ENCODE results near the gene GPR78.

The GPR78 gene

GRCh38 chr4:8598391-8599090 lies 18.3 kb downstream of the GPR78 start:
- H3K14ac ChIP-seq (ENCODE audit: low read length), result no peak overlapping the region
- H3K4me2 ChIP-seq (ENCODE audit: insufficient read depth, low read length, poor library complexity, severe bottlenecking), result no peak overlapping the region
- no peak overlapping the region for H2BK120ac ChIP-seq (ENCODE audit: low read depth, low read length)
- H3K27me3 ChIP-seq (ENCODE audit: control insufficient read depth in 3 of 3, insufficient read depth in 3 of 3, low read depth in 1 of 3, low read length in 3 of 3), result peaks cover 0 to 43% (median 6%) of the 10 kb centered on the region in 3 experiments
- H2BK12ac ChIP-seq (ENCODE audit: low read length), result no peak overlapping the region
- no peak overlapping the region for H3K4ac ChIP-seq (ENCODE audit: low read length)
- H3K36me3 ChIP-seq (replicated peaks in 1 of 2; ENCODE audit: control insufficient read depth in 2 of 2, insufficient read depth in 2 of 2, low read length in 2 of 2), result no peaks in the 10 kb centered on the region
- no peak for DNase-seq (ENCODE audit: low spot score)
- no peak overlapping the region for H4K8ac ChIP-seq (ENCODE audit: low read depth, low read length)
- no peak overlapping the region for H3K9ac ChIP-seq (ENCODE audit: low read depth, low read length, poor library complexity)
- H4K91ac ChIP-seq (ENCODE audit: low read depth, low read length, poor library complexity), result no peak overlapping the region
- H3K27ac ChIP-seq (replicated peaks; ENCODE audit: low read length), result no peak overlapping the region
- H3K4me3 ChIP-seq (ENCODE audit: low read length in 2 of 2), result no peak overlapping the region
- H3K23ac ChIP-seq (ENCODE audit: low read depth, low read length, poor library complexity), result no peak overlapping the region
- WGBS, 2 donors (ENCODE audit: extremely low coverage in 2 of 2, insufficient read length in 2 of 2, insufficient replicate concordance in 1 of 2), result no CpG with 5 or more reads among the region's 19 CpGs
- H2AK5ac ChIP-seq (ENCODE audit: low read depth, low read length), result no peak overlapping the region
- no peak overlapping the region for H2BK15ac ChIP-seq (ENCODE audit: low read length)
- peaks cover 0 to 2% of the 10 kb centered on the region in 2 donors for H3K9me3 ChIP-seq (replicated peaks in 1 of 2; ENCODE audit: control insufficient read depth in 2 of 2, insufficient read depth in 1 of 2, low read depth in 1 of 2, low read length in 2 of 2)
- no peak overlapping the region for H3K18ac ChIP-seq (ENCODE audit: low read length)
- H2AFZ ChIP-seq (ENCODE audit: low read length), result no peak overlapping the region
- H3K4me1 ChIP-seq (ENCODE audit: control insufficient read depth in 2 of 2, insufficient read depth in 1 of 2, low read depth in 1 of 2, low read length in 2 of 2), result peaks cover 0 to 6% of the 10 kb centered on the region in 2 donors
- H2BK5ac ChIP-seq (ENCODE audit: low read length), result no peak overlapping the region
- H3K79me1 ChIP-seq (ENCODE audit: low read depth, low read length), result peaks cover 2% of the 10 kb centered on the region

- Histone ChIP-seq H3K36me3 (replicated peaks in 1 of 2; ENCODE audit: control insufficient read depth in 2 of 2, insufficient read depth in 2 of 2, low read length in 2 of 2) (no peaks in the 10 kb centered on the region), H3K4me1 (ENCODE audit: control insufficient read depth in 2 of 2, insufficient read depth in 1 of 2, low read depth in 1 of 2, low read length in 2 of 2) (peaks cover 0 to 2% of the 10 kb centered on the region in 2 donors), H4K91ac (ENCODE audit: low read depth, low read length, poor library complexity) (no peak overlapping the region), H2AK5ac (ENCODE audit: low read depth, low read length) (no peak overlapping the region), H3K23ac (ENCODE audit: low read depth, low read length, poor library complexity) (no peak overlapping the region), H3K14ac (ENCODE audit: low read length) (no peak overlapping the region), H4K8ac (ENCODE audit: low read depth, low read length) (no peak overlapping the region), H3K4me3 (ENCODE audit: low read length in 2 of 2) (no peak overlapping the region), H3K9ac (ENCODE audit: low read depth, low read length, poor library complexity) (peak overlapping the region; percentile 53), H3K18ac (ENCODE audit: low read length) (peak overlapping the region; percentile 63), H2BK120ac (ENCODE audit: low read depth, low read length) (no peak overlapping the region), H3K27me3 (ENCODE audit: control insufficient read depth in 3 of 3, insufficient read depth in 3 of 3, low read depth in 1 of 3, low read length in 3 of 3) (peaks cover 0 to 42% (median under 1%) of the 10 kb centered on the region in 3 experiments), H3K4ac (ENCODE audit: low read length) (no peak overlapping the region), H3K79me1 (ENCODE audit: low read depth, low read length) (peaks cover 4% of the 10 kb centered on the region), H2BK5ac (ENCODE audit: low read length) (no peak overlapping the region), H3K9me3 (replicated peaks in 1 of 2; ENCODE audit: control insufficient read depth in 2 of 2, insufficient read depth in 1 of 2, low read depth in 1 of 2, low read length in 2 of 2) (no peaks in the 10 kb centered on the region), H3K4me2 (ENCODE audit: insufficient read depth, low read length, poor library complexity, severe bottlenecking) (no peak overlapping the region), H2BK12ac (ENCODE audit: low read length) (no peak overlapping the region), H2BK15ac (ENCODE audit: low read length) (no peak overlapping the region), H3K27ac (replicated peaks; ENCODE audit: low read length) (no peak overlapping the region), H2AFZ (ENCODE audit: low read length) (no peak overlapping the region)
- DNase-seq (ENCODE audit: low spot score), result no peak
- no CpG with 5 or more reads among the region's 8 CpGs for WGBS, 2 donors (ENCODE audit: extremely low coverage in 2 of 2, insufficient read length in 2 of 2, insufficient replicate concordance in 1 of 2)
Observed at GRCh38 chr4:8599091-8599460, 18.9 kb downstream of the GPR78 start.

- no peak for DNase-seq (ENCODE audit: low spot score)
- no peaks in the 10 kb centered on the region for H3K9me3 ChIP-seq (replicated peaks in 1 of 2; ENCODE audit: control insufficient read depth in 2 of 2, insufficient read depth in 1 of 2, low read depth in 1 of 2, low read length in 2 of 2)
- no peak overlapping the region for H3K23ac ChIP-seq (ENCODE audit: low read depth, low read length, poor library complexity)
- no peak overlapping the region for H2BK5ac ChIP-seq (ENCODE audit: low read length)
- H4K91ac ChIP-seq (ENCODE audit: low read depth, low read length, poor library complexity), result no peak overlapping the region
- H2BK15ac ChIP-seq (ENCODE audit: low read length), result no peak overlapping the region
- no peak overlapping the region for H3K9ac ChIP-seq (ENCODE audit: low read depth, low read length, poor library complexity)
- no peaks in the 10 kb centered on the region for H3K36me3 ChIP-seq (replicated peaks in 1 of 2; ENCODE audit: control insufficient read depth in 2 of 2, insufficient read depth in 2 of 2, low read length in 2 of 2)
- no peak overlapping the region for H3K4me3 ChIP-seq (ENCODE audit: low read length in 2 of 2)
- no peak overlapping the region for H2AFZ ChIP-seq (ENCODE audit: low read length)
- H2BK120ac ChIP-seq (ENCODE audit: low read depth, low read length), result no peak overlapping the region
- H3K14ac ChIP-seq (ENCODE audit: low read length), result no peak overlapping the region
- peaks cover 0 to 38% (median 0%) of the 10 kb centered on the region in 3 experiments for H3K27me3 ChIP-seq (ENCODE audit: control insufficient read depth in 3 of 3, insufficient read depth in 3 of 3, low read depth in 1 of 3, low read length in 3 of 3)
- H3K79me1 ChIP-seq (ENCODE audit: low read depth, low read length), result peaks cover 4% of the 10 kb centered on the region
- WGBS, 2 donors (ENCODE audit: extremely low coverage in 2 of 2, insufficient read length in 2 of 2, insufficient replicate concordance in 1 of 2), result no CpG with 5 or more reads among the region's 9 CpGs
- H3K18ac ChIP-seq (ENCODE audit: low read length), result no peak overlapping the region
- no peak overlapping the region for H3K4ac ChIP-seq (ENCODE audit: low read length)
- no peaks in the 10 kb centered on the region for H3K4me1 ChIP-seq (ENCODE audit: control insufficient read depth in 2 of 2, insufficient read depth in 1 of 2, low read depth in 1 of 2, low read length in 2 of 2)
- H2BK12ac ChIP-seq (ENCODE audit: low read length), result no peak overlapping the region
- no peak overlapping the region for H2AK5ac ChIP-seq (ENCODE audit: low read depth, low read length)
- H3K4me2 ChIP-seq (ENCODE audit: insufficient read depth, low read length, poor library complexity, severe bottlenecking), result no peak overlapping the region
- no peak overlapping the region for H3K27ac ChIP-seq (replicated peaks; ENCODE audit: low read length)
- H4K8ac ChIP-seq (ENCODE audit: low read depth, low read length), result no peak overlapping the region
Observed at GRCh38 chr4:8599657-8600056, 19.5 kb downstream of the GPR78 start.

GRCh38 chr4:8600266-8600665 lies 20.1 kb downstream of the GPR78 start:
- H3K9ac ChIP-seq (ENCODE audit: low read depth, low read length, poor library complexity), result no peak overlapping the region
- peak overlapping the region; percentile 85 for H3K14ac ChIP-seq (ENCODE audit: low read length)
- H3K4me2 ChIP-seq (ENCODE audit: insufficient read depth, low read length, poor library complexity, severe bottlenecking), result no peak overlapping the region
- peaks cover 4% of the 10 kb centered on the region for H3K79me1 ChIP-seq (ENCODE audit: low read depth, low read length)
- peak overlapping the region; percentile 71 for H3K18ac ChIP-seq (ENCODE audit: low read length)
- H3K9me3 ChIP-seq (replicated peaks in 1 of 2; ENCODE audit: control insufficient read depth in 2 of 2, insufficient read depth in 1 of 2, low read depth in 1 of 2, low read length in 2 of 2), result no peaks in the 10 kb centered on the region
- no peak overlapping the region for H2AFZ ChIP-seq (ENCODE audit: low read length)
- peak overlapping the region; percentile 77 for H2BK12ac ChIP-seq (ENCODE audit: low read length)
- DNase-seq (ENCODE audit: low spot score), result no peak
- H3K23ac ChIP-seq (ENCODE audit: low read depth, low read length, poor library complexity), result peak overlapping the region; percentile 46
- no peak overlapping the region for H3K27ac ChIP-seq (replicated peaks; ENCODE audit: low read length)
- no CpG with 5 or more reads among the region's 13 CpGs for WGBS, 2 donors (ENCODE audit: extremely low coverage in 2 of 2, insufficient read length in 2 of 2, insufficient replicate concordance in 1 of 2)
- no peak overlapping the region for H4K91ac ChIP-seq (ENCODE audit: low read depth, low read length, poor library complexity)
- no peak overlapping the region for H3K4me3 ChIP-seq (ENCODE audit: low read length in 2 of 2)
- no peaks in the 10 kb centered on the region for H3K36me3 ChIP-seq (replicated peaks in 1 of 2; ENCODE audit: control insufficient read depth in 2 of 2, insufficient read depth in 2 of 2, low read length in 2 of 2)
- no peak overlapping the region for H2AK5ac ChIP-seq (ENCODE audit: low read depth, low read length)
- H3K27me3 ChIP-seq (ENCODE audit: control insufficient read depth in 3 of 3, insufficient read depth in 3 of 3, low read depth in 1 of 3, low read length in 3 of 3), result peaks cover 0 to 38% (median 0%) of the 10 kb centered on the region in 3 experiments
- no peak overlapping the region for H4K8ac ChIP-seq (ENCODE audit: low read depth, low read length)
- no peak overlapping the region for H3K4ac ChIP-seq (ENCODE audit: low read length)
- no peaks in the 10 kb centered on the region for H3K4me1 ChIP-seq (ENCODE audit: control insufficient read depth in 2 of 2, insufficient read depth in 1 of 2, low read depth in 1 of 2, low read length in 2 of 2)
- no peak overlapping the region for H2BK15ac ChIP-seq (ENCODE audit: low read length)
- H2BK5ac ChIP-seq (ENCODE audit: low read length), result no peak overlapping the region
- H2BK120ac ChIP-seq (ENCODE audit: low read depth, low read length), result no peak overlapping the region
